Activated naive CD8-positive, alpha-beta T cell treated with anti-CD3 and anti-CD28 coated beads for 36 hours (primary cell): ENCODE data around the gene TNIP2. TPM values are rescaled to one million over a fixed set of nuclear protein-coding genes. Genes with fewer than 3 reads are reported as not detected.
"Not testable (repeated sequence)": the region's sequence is repeated elsewhere in the genome, so short reads cannot be mapped to it uniquely, and the experiment has no call there.

Source experiments
- DNase-seq: peaks from one replicate; pipeline ENCODE4 v3.0.0; 2021
- H3K27ac Mint-ChIP-seq: one replicate; pipeline ENCODE4 v1.8.0; 2022; ENCODE audit warnings: mild to moderate bottlenecking, moderate library complexity, mixed read lengths
- H3K27me3 Mint-ChIP-seq: one replicate; pipeline ENCODE4 v1.8.0; 2022; ENCODE audit warnings: mild to moderate bottlenecking, mixed read lengths
- H3K36me3 Mint-ChIP-seq: one replicate; pipeline ENCODE4 v1.8.0; 2021; ENCODE audit warnings: mild to moderate bottlenecking, mixed read lengths
- H3K4me1 Mint-ChIP-seq: one replicate; pipeline ENCODE4 v1.8.0; 2021; ENCODE audit warnings: mixed read lengths
- H3K4me3 Mint-ChIP-seq: one replicate; pipeline ENCODE4 v1.8.0; 2022; ENCODE audit warnings: mild to moderate bottlenecking, moderate library complexity, mixed read lengths
- H3K9me3 Mint-ChIP-seq: one replicate; pipeline ENCODE4 v1.8.0; 2022; ENCODE audit warnings: mixed read lengths
- total RNA-seq, 2 experiments: library from RNA; stranded (reverse); gene quantifications; one replicate each; pipeline ENCODE4 v1.2.3, GENCODE V29; 2021

The TNIP2 gene
- total RNA-seq, 2 experiments from 2014 or later: 50.0 to 50.3 TPM

GRCh38 chr4:2744576-2745270 lies 11.4 kb downstream of the TNIP2 start:
- H3K9me3 Mint-ChIP-seq: no peaks in the 10 kb centered on the region
- H3K27ac Mint-ChIP-seq: peak overlapping the region; percentile 93
- H3K27me3 Mint-ChIP-seq: no peaks in the 10 kb centered on the region
- no peak for DNase-seq
- peaks cover 39% of the 10 kb centered on the region for H3K36me3 Mint-ChIP-seq
- H3K4me3 Mint-ChIP-seq: no peak overlapping the region
- H3K4me1 Mint-ChIP-seq: peaks cover 36% of the 10 kb centered on the region

- Mint-ChIP-seq H3K27ac (peak overlapping the region; percentile 62), H3K4me3 (no peak overlapping the region), H3K27me3 (no peaks in the 10 kb centered on the region), H3K4me1 (peaks cover 36% of the 10 kb centered on the region), H3K36me3 (peaks cover 39% of the 10 kb centered on the region), H3K9me3 (no peaks in the 10 kb centered on the region)
- no peak for DNase-seq
These were observed 12.4 kb downstream of the TNIP2 start for GRCh38 chr4:2743518-2744445.

- no peaks in the 10 kb centered on the region for H3K27me3 Mint-ChIP-seq
- H3K27ac Mint-ChIP-seq: peak overlapping the region; percentile 62
- no peaks in the 10 kb centered on the region for H3K9me3 Mint-ChIP-seq
- no peak for DNase-seq
- no peak overlapping the region for H3K4me3 Mint-ChIP-seq
- H3K36me3 Mint-ChIP-seq: peaks cover 44% of the 10 kb centered on the region
- peaks cover 33% of the 10 kb centered on the region for H3K4me1 Mint-ChIP-seq
These were observed 13.2 kb downstream of the TNIP2 start for GRCh38 chr4:2742823-2743517.

GRCh38 chr4:2742081-2742822 lies 13.9 kb downstream of the TNIP2 start:
- no peaks in the 10 kb centered on the region for H3K27me3 Mint-ChIP-seq
- H3K27ac Mint-ChIP-seq: no peak overlapping the region
- no peaks in the 10 kb centered on the region for H3K9me3 Mint-ChIP-seq
- no peak for DNase-seq
- peaks cover 37% of the 10 kb centered on the region for H3K36me3 Mint-ChIP-seq
- H3K4me1 Mint-ChIP-seq: peaks cover 27% of the 10 kb centered on the region
- H3K4me3 Mint-ChIP-seq: no peak overlapping the region

GRCh38 chr4:2741626-2742025 lies 14.5 kb downstream of the TNIP2 start:
- Mint-ChIP-seq H3K36me3 (peaks cover 37% of the 10 kb centered on the region), H3K4me3 (no peak overlapping the region), H3K27me3 (no peaks in the 10 kb centered on the region), H3K9me3 (peaks cover 2% of the 10 kb centered on the region), H3K4me1 (peaks cover 20% of the 10 kb centered on the region), H3K27ac (no peak overlapping the region)
- DNase-seq: no peak

GRCh38 chr4:2738296-2738695 lies 17.8 kb downstream of the TNIP2 start:
- Mint-ChIP-seq H3K36me3 (peaks cover 29% of the 10 kb centered on the region), H3K27ac (peak overlapping the region; percentile 18)
- not testable (repeated sequence) for H3K27me3 Mint-ChIP-seq, DNase-seq, H3K9me3 Mint-ChIP-seq, H3K4me3 Mint-ChIP-seq, H3K4me1 Mint-ChIP-seq

- no peaks in the 10 kb centered on the region for H3K4me1 Mint-ChIP-seq
- no peak for DNase-seq
- peaks cover 32% of the 10 kb centered on the region for H3K36me3 Mint-ChIP-seq
- H3K27ac Mint-ChIP-seq: no peak overlapping the region
- H3K4me3 Mint-ChIP-seq: no peak overlapping the region
- no peaks in the 10 kb centered on the region for H3K27me3 Mint-ChIP-seq
- H3K9me3 Mint-ChIP-seq: peaks cover 7% of the 10 kb centered on the region
These were observed 20.3 kb downstream of the TNIP2 start for GRCh38 chr4:2735869-2736268.

- H3K4me1 Mint-ChIP-seq: no peaks in the 10 kb centered on the region
- no peak for DNase-seq
- H3K4me3 Mint-ChIP-seq: no peak overlapping the region
- peaks cover 27% of the 10 kb centered on the region for H3K36me3 Mint-ChIP-seq
- no peaks in the 10 kb centered on the region for H3K27me3 Mint-ChIP-seq
- peaks cover 7% of the 10 kb centered on the region for H3K9me3 Mint-ChIP-seq
- no peak overlapping the region for H3K27ac Mint-ChIP-seq
These were observed 21.5 kb downstream of the TNIP2 start for GRCh38 chr4:2734612-2735011.

GRCh38 chr4:2733844-2734574 lies 22.1 kb downstream of the TNIP2 start:
- Mint-ChIP-seq H3K36me3 (peaks cover 27% of the 10 kb centered on the region), H3K4me1 (no peaks in the 10 kb centered on the region), H3K27me3 (no peaks in the 10 kb centered on the region), H3K4me3 (no peak overlapping the region), H3K27ac (peak overlapping the region; percentile 15), H3K9me3 (peaks cover 7% of the 10 kb centered on the region)
- DNase-seq: no peak

GRCh38 chr4:2733001-2733843 lies 22.9 kb downstream of the TNIP2 start:
- H3K27me3 Mint-ChIP-seq: no peaks in the 10 kb centered on the region
- peaks cover 24% of the 10 kb centered on the region for H3K36me3 Mint-ChIP-seq
- H3K4me1 Mint-ChIP-seq: no peaks in the 10 kb centered on the region
- H3K4me3 Mint-ChIP-seq: no peak overlapping the region
- peak overlapping the region; percentile 15 for H3K27ac Mint-ChIP-seq
- DNase-seq: no peak
- H3K9me3 Mint-ChIP-seq: peaks cover 7% of the 10 kb centered on the region

- peaks cover 7% of the 10 kb centered on the region for H3K9me3 Mint-ChIP-seq
- H3K4me3 Mint-ChIP-seq: no peak overlapping the region
- H3K27ac Mint-ChIP-seq: no peak overlapping the region
- no peak for DNase-seq
- no peaks in the 10 kb centered on the region for H3K4me1 Mint-ChIP-seq
- peaks cover 23% of the 10 kb centered on the region for H3K36me3 Mint-ChIP-seq
- no peaks in the 10 kb centered on the region for H3K27me3 Mint-ChIP-seq
These were observed 23.6 kb downstream of the TNIP2 start for GRCh38 chr4:2732526-2732925.

GRCh38 chr4:2731907-2732317 lies 24.2 kb downstream of the TNIP2 start:
- H3K27ac Mint-ChIP-seq: no peak overlapping the region
- no peak overlapping the region for H3K4me3 Mint-ChIP-seq
- H3K36me3 Mint-ChIP-seq: peaks cover 22% of the 10 kb centered on the region
- peaks cover 7% of the 10 kb centered on the region for H3K9me3 Mint-ChIP-seq
- H3K27me3 Mint-ChIP-seq: no peaks in the 10 kb centered on the region
- no peak for DNase-seq
- H3K4me1 Mint-ChIP-seq: no peaks in the 10 kb centered on the region

GRCh38 chr4:2729533-2729875 lies 26.6 kb downstream of the TNIP2 start:
- Mint-ChIP-seq H3K36me3 (peaks cover 8% of the 10 kb centered on the region), H3K27me3 (no peaks in the 10 kb centered on the region), H3K4me1 (peaks cover 1% of the 10 kb centered on the region)

More at GRCh38 chr4:2729533-2729875, 26.6 kb downstream of the TNIP2 start:
- Mint-ChIP-seq H3K27ac (no peak overlapping the region), H3K4me3 (no peak overlapping the region), H3K9me3 (no peaks in the 10 kb centered on the region)
- no peak for DNase-seq
